Mucosa of rectum (tissue), 2 donors: ENCODE measurements around the gene RASA3.
"Not testable (repeated sequence)": the region's sequence is repeated elsewhere in the genome, so short reads cannot be mapped to it uniquely, and the experiment has no call there.

Experiments
- H3K27ac ChIP-seq, 2 donors: one replicate each; pipeline ENCODE4 v1.7.0; 2013; ENCODE audit warnings: inconsistent platforms in 2 of 2, low read depth in 2 of 2, low read length in 2 of 2
- H3K27me3 ChIP-seq, 2 donors: one replicate each; pipeline ENCODE4 v1.7.0; 2013; ENCODE audit warnings: low read length in 2 of 2; ENCODE audit not compliant: control insufficient read depth in 2 of 2, insufficient read depth in 2 of 2
- H3K36me3 ChIP-seq, 2 donors: one replicate each; pipeline ENCODE4 v1.7.0; 2013; ENCODE audit warnings: low read length in 2 of 2; ENCODE audit not compliant: control insufficient read depth in 2 of 2, insufficient read depth in 2 of 2
- H3K4me1 ChIP-seq, 2 donors: one replicate each; pipeline ENCODE4 v1.7.0; 2013; ENCODE audit warnings: low read length in 2 of 2, mild to moderate bottlenecking in 1 of 2; ENCODE audit not compliant: control insufficient read depth in 2 of 2, insufficient read depth in 2 of 2
- H3K4me3 ChIP-seq, 2 donors: one replicate each; pipeline ENCODE4 v1.7.0; 2013; ENCODE audit warnings: low read length in 2 of 2
- H3K9ac ChIP-seq, 2 donors: one replicate each; pipeline ENCODE4 v1.7.0; 2013; ENCODE audit warnings: low read length in 2 of 2, low read depth in 1 of 2, mild to moderate bottlenecking in 1 of 2
- H3K9me3 ChIP-seq, 2 donors: one replicate each; pipeline ENCODE4 v1.7.0; 2013; ENCODE audit warnings: low read length in 2 of 2; ENCODE audit not compliant: control insufficient read depth in 2 of 2
- donor health status: healthy.
- donor health status: Normal muscosa, but diverticular disease.

The RASA3 gene

DNA sequence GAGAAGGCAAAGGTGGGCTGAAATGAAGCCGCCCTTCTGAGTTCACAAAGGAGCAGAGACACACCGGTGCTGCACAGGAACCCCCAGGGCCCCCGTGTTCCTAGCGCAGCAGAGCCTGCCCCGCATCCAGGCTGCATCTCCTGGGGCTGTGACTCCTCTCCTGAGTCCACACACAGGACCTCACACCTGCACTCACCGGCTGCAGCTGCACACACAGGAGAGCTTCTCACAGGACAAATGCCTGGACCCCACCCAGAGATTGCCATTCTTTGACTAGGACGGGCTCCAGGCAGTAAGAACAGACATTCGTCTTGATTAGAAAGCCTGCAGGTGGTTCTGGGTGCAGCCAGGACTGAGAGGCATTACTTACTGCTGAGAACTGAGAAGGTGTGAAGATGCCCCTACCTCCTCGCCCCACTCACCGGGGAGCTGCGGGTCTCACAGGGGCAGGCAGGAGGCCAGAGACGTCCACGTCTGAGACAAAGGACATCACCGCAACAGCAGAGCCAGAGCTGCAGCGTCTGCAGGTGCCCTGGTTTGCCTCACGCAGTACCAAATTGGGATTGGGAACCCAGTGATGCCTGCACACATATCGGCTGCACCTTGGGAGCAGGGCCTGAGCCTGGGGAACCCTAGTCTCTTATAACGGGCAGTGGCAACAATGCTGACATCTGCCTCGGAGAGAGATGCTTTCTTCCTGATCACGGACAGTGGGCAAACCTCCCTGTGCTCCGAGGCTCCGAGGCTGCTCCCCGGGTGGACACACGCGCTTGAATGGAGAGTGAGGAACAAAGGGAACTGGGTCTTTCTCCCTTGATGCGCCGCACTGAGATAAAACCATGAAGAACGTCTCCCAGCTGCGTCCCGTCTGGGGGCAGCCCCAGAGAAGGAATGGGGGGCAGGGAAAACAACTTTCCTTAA, 50.4 kb downstream of the RASA3 start:
- Histone ChIP-seq H3K9ac (no peak overlapping the region), H3K27me3 (no peaks in the 10 kb centered on the region), H3K4me3 (no peak overlapping the region), H3K36me3 (no peaks in the 10 kb centered on the region), H3K27ac (no peak overlapping the region), H3K9me3 (no peaks in the 10 kb centered on the region), H3K4me1 (peaks cover 7 to 12% of the 10 kb centered on the region in 2 donors)

DNA sequence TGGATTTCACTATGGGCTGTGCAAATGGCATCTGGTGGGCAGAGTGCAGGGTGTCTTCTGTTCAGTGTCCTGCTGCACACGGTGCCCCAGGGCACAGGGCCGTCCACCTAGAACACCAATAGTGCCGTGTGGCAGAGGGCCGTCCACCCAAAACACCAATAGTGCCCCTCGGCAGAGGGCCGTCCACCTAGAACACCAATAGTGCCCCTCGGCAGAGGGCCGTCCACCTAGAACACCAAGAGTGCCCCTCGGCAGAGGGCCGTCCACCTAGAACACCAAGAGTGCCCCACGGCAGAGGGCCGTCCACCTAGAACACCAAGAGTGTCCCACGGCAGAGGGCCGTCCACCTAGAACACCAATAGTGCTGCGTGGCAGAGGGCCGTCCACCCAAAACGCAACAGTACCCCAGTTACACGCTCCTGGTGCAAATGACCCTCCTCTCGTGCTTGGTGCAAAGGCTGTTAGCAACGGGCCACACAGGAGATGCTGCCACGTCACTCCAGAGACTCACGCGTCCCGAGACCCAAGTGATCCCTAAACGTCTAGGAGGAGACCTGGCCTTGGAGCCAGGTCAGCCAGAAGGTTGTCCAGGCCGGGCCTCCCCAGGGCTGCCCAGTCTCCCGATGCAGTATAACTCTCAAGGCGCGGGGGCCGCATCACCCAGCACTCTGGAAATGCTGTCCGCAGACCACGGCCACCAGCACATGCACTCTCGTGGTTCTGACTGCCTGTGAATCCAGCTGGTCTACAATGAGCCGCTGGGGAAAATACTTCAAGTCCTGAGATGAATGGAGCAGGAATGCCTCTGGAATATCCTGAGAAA, 51.5 kb downstream of the RASA3 start:
- Histone ChIP-seq H3K27ac (no peak overlapping the region), H3K4me3 (no peak overlapping the region), H3K4me1 (peaks cover 7 to 12% of the 10 kb centered on the region in 2 donors), H3K27me3 (no peaks in the 10 kb centered on the region), H3K9ac (no peak overlapping the region), H3K9me3 (no peaks in the 10 kb centered on the region), H3K36me3 (no peaks in the 10 kb centered on the region)

DNA sequence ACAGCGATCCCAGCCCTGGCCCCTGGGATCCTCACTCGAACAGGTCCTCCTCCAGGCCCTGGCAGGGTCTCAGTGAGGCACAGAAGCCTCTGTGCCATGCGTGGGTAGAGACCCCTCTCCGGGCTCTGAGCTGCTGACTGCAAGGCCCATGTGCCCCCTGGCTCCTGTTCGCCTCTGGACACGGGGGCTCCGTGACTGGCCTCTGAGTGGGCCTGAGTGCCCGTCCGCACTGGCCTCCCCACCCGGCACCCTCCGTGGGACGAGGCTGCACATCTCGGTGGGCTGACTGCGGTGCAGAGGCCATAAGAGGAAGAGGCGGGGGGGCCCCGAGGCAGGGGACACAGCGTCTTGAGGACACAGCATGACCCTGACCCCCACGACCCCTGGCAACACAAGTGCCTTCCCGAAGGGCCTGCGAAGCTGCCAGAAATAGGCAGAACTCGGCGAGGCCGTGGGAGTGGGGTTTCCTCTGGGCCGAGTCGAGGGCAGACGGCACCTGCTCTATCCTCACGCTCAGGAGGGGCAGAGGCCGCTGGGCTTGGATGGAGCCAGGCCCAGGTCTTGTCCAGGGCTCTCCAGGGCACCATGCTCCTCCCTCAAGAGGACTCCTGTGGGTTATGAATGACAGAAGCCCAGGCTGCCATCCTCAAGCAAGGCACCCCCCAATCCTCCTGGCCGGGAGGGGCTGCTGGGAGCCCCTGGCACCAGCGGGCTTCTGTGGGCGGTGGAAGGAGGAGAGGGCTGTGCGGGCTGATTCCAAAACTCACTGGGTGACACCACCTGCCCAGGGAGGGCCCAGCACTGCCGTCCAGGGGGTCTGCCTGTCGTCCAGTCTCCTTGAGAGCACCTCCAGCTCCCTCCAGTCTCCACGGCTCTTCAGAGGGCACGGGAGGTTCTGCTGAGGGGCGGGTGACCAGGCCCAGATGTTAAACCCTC, 52.6 kb downstream of the RASA3 start:
- no peaks in the 10 kb centered on the region for H3K36me3 ChIP-seq
- H3K9ac ChIP-seq = no peak overlapping the region
- H3K4me1 ChIP-seq = peaks cover 7 to 12% of the 10 kb centered on the region in 2 donors
- H3K9me3 ChIP-seq = no peaks in the 10 kb centered on the region
- no peak overlapping the region for H3K4me3 ChIP-seq
- no peak overlapping the region for H3K27ac ChIP-seq
- no peaks in the 10 kb centered on the region for H3K27me3 ChIP-seq

DNA sequence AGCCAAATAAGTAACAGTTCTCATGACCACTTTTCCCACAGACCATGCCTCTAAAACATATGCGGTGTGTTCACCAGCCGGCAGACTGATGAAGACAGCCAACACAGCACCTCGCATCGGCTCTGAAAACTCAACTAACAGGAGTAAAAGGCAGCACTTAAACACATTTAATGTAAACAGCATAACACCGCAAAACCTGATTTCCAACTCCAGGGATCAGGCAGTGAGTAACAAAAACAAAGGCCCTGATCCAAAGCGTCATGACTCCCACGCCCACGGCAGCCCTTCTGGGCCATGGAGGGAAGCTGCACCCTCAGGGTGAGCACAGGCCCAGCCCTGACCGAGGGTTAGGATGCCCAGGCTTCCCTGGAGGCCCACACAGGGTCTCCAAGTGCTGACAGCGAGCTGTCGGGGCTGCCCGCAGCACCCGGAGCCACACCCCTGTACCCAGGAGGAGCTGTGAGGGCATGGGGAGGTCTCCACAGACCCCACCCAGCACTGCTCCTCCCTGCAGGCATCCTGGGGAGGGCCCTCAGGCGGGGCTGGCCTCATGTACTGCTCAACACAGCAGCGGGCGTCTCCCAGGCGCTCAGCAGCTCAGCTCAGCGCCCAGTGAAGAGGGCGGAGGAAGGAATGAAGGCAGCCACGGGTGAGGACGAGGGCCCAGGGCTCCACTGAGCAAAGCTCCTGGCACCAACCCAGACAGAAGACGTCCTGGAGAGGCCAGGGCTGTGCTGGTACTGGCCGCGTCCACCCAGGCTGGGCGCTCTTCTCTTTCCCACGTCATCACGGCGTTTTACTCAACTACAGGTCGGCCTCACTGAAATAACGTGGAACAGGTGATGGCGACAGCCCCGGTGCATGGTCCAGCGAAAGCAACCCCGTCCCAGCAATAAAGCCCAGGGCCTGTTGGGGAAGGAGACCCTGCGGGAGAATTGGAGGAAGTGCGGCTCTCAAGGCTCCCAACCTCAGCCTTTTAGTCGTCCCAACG, 53.7 kb downstream of the RASA3 start:
- Histone ChIP-seq H3K27me3 (no peaks in the 10 kb centered on the region), H3K9me3 (no peaks in the 10 kb centered on the region), H3K4me3 (no peak overlapping the region), H3K9ac (no peak overlapping the region), H3K27ac (peak overlapping the region; percentile 9 to 43), H3K36me3 (no peaks in the 10 kb centered on the region), H3K4me1 (peaks cover 7 to 12% of the 10 kb centered on the region in 2 donors)

DNA sequence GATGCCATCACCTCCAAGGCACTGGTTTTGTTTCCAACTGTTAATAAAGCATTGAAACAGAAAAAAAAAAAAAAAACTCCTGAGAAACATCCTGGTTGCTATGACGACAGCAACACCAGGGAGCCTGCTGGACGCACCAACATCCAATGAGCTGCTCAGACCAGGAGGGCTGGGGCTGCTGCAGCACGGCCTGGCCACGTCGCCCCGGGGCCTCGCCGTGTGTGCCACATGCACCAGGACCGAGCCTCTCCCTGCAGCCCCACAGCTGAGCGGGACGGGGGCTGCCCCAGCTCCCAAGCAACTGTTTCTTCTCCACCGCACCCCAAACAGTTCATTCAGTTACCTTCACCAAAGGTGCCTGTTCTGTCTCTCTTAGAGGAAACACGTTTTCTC, 54.5 kb downstream of the RASA3 start:
- Histone ChIP-seq H3K36me3 (peaks cover 0 to under 1% of the 10 kb centered on the region in 2 donors), H3K27ac (no peak overlapping the region), H3K27me3 (no peaks in the 10 kb centered on the region), H3K4me3 (no peak overlapping the region), H3K4me1 (peaks cover 7 to 12% of the 10 kb centered on the region in 2 donors), H3K9ac (no peak overlapping the region), H3K9me3 (no peaks in the 10 kb centered on the region)

DNA sequence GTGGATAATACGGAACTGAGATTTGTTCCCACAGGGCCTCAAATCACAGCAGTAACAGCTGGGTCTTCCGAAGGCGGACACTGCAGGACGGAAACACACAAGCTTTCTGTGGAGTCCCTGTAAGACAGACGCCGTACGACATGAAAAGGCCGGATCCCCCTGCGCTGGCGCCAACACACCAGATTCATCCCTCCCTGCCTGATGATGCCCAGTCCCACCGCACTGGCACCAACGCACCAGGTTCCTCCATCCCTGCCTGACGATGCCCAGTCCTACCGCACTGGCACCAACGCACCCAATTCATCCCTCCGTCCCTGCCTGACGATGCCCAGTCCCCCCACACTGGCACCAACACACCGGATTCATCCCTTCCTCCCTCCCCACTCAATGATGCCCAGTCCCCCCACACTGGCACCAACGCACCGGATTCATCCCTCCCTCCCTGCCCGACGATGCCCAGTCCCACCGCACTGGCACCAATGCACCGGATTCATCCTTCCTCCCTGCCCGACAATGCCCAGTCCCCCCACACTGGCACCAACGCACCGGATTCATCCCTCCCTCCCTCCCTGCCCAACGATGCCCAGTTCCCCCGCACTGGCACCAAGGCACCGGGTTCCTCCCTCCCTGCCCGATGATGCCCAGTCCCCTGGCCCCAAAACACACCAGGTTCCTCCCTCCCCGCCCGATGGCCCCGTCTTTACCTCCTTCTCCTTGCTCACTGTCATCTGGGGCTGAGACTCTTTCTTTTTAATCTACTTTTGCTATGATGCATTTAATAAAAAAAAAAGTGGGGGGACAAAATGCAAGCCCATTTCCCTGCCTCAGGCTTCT, 55.1 kb downstream of the RASA3 start:
- Histone ChIP-seq H3K4me1 (peaks cover 7 to 12% of the 10 kb centered on the region in 2 donors), H3K36me3 (peaks cover 0 to 5% of the 10 kb centered on the region in 2 donors), H3K9me3 (no peaks in the 10 kb centered on the region), H3K9ac (no peak overlapping the region), H3K27me3 (no peaks in the 10 kb centered on the region), H3K27ac (no peak overlapping the region), H3K4me3 (no peak overlapping the region)

DNA sequence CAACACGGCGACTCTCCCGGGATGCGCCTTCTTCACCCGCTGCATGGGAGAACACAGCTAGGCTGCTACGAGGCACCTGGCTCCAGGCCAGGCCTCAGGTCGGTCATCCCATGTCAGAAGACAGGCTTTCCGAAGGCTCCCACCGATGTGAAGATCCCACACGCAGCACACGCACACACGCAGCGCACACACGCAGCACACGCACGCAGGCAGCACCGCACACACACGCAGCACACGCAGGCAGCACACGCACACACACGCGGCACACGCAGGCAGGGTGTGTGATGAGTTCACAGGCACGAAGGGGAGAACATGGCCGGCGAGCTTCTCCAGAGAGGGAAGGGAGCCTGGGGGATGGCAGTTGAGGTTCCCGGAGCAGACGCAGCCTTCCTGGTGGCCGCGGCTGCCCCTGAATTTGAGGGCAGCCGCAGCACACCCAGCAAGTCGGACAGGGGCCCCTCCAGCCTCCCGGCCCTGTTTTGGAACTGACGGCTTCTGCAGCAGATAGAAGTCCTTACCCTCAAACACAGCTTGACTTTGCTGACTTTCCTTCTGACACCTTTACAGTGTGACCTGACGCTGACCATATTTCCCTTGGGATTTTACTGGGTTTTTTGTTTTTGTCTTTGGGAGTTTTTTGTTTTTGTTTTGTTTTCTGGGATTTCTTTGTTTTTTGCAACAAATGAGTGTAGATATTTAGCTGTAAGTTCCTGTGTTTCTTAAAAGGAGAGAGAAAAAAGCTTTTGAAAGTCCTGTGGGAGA, 55.9 kb downstream of the RASA3 start:
- no peak overlapping the region for H3K4me3 ChIP-seq
- peaks cover 7 to 12% of the 10 kb centered on the region in 2 donors for H3K4me1 ChIP-seq
- peaks cover 0 to 5% of the 10 kb centered on the region in 2 donors for H3K36me3 ChIP-seq
- no peak overlapping the region for H3K9ac ChIP-seq
- H3K27me3 ChIP-seq = no peaks in the 10 kb centered on the region
- H3K27ac ChIP-seq = no peak overlapping the region
- no peaks in the 10 kb centered on the region for H3K9me3 ChIP-seq

DNA sequence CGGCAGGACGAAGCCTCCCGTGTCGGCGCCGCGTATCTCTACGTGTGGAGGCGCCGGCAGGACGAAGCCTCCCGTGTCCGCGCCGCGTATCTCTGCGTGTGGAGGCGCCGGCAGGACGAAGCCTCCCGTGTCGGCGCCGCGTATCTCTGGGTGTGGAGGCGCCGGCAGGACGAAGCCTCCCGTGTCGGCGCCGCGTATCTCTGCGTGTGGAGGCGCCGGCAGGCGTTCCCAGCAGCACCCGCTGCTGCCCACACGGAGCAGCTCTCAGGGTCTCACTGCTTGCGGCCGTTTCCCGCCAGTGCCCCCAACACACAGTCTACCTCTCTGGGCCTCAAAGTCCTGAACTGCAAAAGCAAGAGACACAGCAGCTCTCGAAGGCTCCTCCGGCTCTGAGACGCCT, 56.6 kb downstream of the RASA3 start:
- not testable (repeated sequence) for H3K9me3 ChIP-seq, H3K4me3 ChIP-seq, H3K27me3 ChIP-seq, H3K9ac ChIP-seq, H3K27ac ChIP-seq, H3K36me3 ChIP-seq
- peaks cover 7 to 12% of the 10 kb centered on the region in 2 donors for H3K4me1 ChIP-seq
